ENCODE measurements around the gene BTRC. TPM values are rescaled to one million over a fixed set of nuclear protein-coding genes. Genes with fewer than 3 reads are reported as not detected.

BTRC gene
- total RNA-seq, 4 donors from 2014 or later, result 8.0 to 15.1 (median 10.4) TPM

DNA sequence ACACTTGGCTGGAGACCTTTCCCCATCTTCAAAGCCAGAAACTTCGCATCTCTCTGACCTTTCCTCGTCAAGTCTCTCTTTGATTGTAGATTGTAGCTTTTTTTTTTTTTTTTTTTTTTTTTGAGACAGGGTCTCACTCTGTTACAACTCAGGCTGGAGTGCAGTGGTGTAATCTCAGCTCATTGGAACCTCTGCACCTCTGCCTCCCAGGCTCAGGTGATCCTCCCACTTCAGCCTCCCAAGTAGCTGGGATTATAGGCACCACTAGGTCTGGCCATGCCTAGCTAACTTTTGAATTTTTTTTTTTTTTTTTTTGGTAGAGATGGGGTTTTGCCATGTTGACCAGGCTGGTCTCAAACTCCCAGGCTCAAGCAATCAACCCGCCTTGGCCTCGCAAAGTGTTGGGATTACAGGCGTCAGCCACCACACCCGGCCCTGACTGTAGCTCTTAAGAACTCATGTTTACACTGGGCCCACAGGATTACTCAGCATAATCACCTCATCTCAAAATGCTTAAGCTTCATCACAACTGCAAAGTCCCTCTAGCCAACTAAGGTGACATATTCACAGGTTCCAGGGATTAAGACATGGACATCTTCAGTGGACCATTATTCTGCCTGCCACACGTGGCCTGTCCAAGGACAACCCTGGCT lies 222.4 kb downstream of the BTRC start:
- intact Hi-C loops (cut with DNase I), result loop anchor here (10.0 kb wide), 1 partner anchor 282 kb away; no protein-coding TSS in a partner anchor
- H3K27me3 ChIP-seq, result peaks cover 0 to 1% (median 0%) of the 10 kb centered on the region in 4 donors
- H3K27ac ChIP-seq, result no peak overlapping the region
- H3K4me3 ChIP-seq, result no peak overlapping the region
- H3K36me3 ChIP-seq, result peaks cover 0 to 47% (median 12%) of the 10 kb centered on the region in 3 donors
- TF ChIP-seq, protein P1, sequence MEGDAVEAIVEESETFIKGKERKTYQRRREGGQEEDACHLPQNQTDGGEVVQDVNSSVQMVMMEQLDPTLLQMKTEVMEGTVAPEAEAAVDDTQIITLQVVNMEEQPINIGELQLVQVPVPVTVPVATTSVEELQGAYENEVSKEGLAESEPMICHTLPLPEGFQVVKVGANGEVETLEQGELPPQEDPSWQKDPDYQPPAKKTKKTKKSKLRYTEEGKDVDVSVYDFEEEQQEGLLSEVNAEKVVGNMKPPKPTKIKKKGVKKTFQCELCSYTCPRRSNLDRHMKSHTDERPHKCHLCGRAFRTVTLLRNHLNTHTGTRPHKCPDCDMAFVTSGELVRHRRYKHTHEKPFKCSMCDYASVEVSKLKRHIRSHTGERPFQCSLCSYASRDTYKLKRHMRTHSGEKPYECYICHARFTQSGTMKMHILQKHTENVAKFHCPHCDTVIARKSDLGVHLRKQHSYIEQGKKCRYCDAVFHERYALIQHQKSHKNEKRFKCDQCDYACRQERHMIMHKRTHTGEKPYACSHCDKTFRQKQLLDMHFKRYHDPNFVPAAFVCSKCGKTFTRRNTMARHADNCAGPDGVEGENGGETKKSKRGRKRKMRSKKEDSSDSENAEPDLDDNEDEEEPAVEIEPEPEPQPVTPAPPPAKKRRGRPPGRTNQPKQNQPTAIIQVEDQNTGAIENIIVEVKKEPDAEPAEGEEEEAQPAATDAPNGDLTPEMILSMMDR (IDR thresholded peaks at IDR 0.05), result no peak
- no peak for TF ChIP-seq POLR2A (IDR thresholded peaks at IDR 0.05)
- H3K9me3 ChIP-seq, result peaks cover 0 to 12% (median 7%) of the 10 kb centered on the region in 3 donors
- WGBS, 2 donors, result 83 to 88% methylated on average over 6 of the region's 7 CpGs
- H3K4me1 ChIP-seq, result no peaks in the 10 kb centered on the region
- DNase-seq, result no peak

DNA sequence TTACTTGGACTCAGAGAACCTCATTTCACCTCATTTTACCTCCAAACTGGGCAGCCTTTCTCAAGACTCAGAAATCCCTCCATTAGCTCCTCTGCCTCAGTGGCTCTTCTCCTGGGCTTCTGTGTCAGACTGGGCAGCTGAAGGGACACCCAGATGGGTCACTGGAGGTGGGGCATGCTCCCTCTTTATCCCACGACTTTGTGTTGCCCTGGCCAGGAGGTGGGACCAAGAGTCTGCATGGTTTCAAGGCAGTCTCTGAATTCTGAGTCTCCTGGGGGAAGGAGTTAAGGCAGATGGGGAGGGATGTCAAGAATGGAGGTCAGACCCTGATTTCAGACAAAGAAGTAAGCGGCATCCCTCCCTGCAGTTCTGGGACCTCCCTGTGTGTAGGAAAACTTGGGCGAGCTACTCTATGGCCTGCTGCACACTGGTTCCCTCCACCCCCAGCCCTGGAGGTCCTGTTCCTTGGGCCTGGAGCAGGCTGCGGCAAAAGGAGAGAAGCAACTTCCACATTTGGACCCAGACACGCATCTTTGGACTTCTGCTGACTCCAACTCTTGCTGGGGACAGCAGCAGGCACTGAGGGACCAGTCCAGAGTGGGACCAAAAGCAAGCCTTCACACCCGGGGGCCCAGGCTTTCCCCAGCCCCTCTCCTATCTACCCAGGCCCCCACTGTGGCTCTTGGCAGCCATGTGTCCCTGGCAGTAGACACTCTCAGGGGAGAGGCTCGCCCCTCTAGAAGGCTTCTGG lies 223.3 kb downstream of the BTRC start:
- WGBS, 2 donors, result 93 to 96% methylated on average over 2 to 5 of the region's 7 CpGs
- Histone ChIP-seq H3K27me3 (no peaks in the 10 kb centered on the region), H3K4me3 (no peak overlapping the region), H3K36me3 (peaks cover 0 to 57% (median 12%) of the 10 kb centered on the region in 3 donors), H3K4me1 (no peaks in the 10 kb centered on the region), H3K9me3 (peaks cover 0 to 12% (median 7%) of the 10 kb centered on the region in 3 donors), H3K27ac (no peak overlapping the region)
- DNase-seq, result no peak
- intact Hi-C loops (cut with DNase I), result loop anchor here (10.0 kb wide), 1 partner anchor 282 kb away; no protein-coding TSS in a partner anchor
- TF ChIP-seq, protein P1 (IDR thresholded peaks at IDR 0.05), result no peak
- TF ChIP-seq POLR2A (IDR thresholded peaks at IDR 0.05), result no peak

DNA sequence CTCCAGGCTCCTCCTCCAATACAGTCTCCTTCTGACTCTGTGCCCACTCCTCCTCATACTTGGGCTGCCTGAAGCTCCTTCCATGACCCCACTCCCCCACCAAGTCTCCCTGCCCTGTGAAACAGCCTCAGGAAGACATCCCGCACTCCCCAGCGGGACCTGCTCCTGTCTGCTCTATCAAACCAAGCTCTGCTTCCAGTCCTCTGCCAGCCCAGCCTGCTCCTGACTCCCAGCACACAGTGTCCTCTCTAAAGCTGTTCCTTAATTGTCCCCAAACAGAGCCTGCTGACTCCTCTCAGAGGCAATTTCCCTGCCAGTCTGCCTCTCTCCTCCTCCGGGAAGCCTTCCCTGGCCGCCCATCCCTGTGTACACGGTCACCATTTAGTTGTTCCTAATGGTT lies 224.2 kb downstream of the BTRC start:
- no peak overlapping the region for H3K4me3 ChIP-seq
- no peaks in the 10 kb centered on the region for H3K4me1 ChIP-seq
- TF ChIP-seq, protein P1 (IDR thresholded peaks at IDR 0.05), result no peak
- no peak for TF ChIP-seq POLR2A (IDR thresholded peaks at IDR 0.05)
- H3K9me3 ChIP-seq, result peaks cover 0 to 3% (median 0%) of the 10 kb centered on the region in 3 donors
- peaks cover 6 to 65% (median 12%) of the 10 kb centered on the region in 3 donors for H3K36me3 ChIP-seq
- intact Hi-C loops (cut with DNase I), result loop anchor here (10.0 kb wide), 1 partner anchor 283 kb away; no protein-coding TSS in a partner anchor
- no peaks in the 10 kb centered on the region for H3K27me3 ChIP-seq
- WGBS, 2 donors, result 76 to 81% methylated on average over 5 of the region's 5 CpGs
- no peak for DNase-seq
- no peak overlapping the region for H3K27ac ChIP-seq

DNA sequence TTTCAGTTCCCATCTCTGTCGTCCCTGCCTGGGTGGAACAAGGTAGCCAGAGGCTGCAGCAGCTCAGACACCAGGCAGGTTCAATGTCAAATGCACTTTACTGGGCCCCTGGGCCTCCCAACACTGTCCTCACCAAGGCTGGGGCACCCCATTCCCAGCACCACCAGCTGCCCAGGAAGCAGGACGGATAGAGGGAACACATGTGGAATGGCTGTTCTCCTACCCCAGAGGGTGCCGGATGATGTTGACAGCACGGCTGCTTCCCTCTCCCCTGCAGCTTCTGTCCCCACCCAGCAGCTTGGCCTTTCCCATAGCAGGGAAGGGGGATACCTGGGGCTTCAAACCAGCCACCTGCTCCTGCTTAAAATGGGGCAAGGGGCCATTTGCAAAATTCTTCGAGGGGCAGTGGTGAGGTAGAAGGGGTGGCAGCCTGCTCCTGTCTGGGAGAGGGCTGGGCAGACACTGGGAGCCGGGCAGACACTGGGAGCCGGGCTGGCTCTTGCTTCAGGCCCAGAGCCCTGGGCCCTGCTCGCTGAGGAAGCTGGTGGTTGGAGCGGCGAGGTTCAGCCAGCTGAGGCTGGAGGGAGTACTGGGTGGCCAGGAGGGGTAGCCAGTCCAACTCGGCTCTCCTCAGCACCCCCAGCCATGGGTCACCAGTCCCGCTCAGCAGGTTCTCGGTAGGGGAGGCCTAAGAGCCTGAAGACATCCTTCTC lies 225.0 kb downstream of the BTRC start:
- H3K27ac ChIP-seq, result no peak overlapping the region
- H3K36me3 ChIP-seq, result peaks cover 6 to 73% (median 12%) of the 10 kb centered on the region in 3 donors
- no peaks in the 10 kb centered on the region for H3K9me3 ChIP-seq
- intact Hi-C loops (cut with DNase I), result loop anchor here (10.0 kb wide), 1 partner anchor 284 kb away; no protein-coding TSS in a partner anchor
- TF ChIP-seq, protein P1 (IDR thresholded peaks at IDR 0.05), result no peak
- no peak for TF ChIP-seq POLR2A (IDR thresholded peaks at IDR 0.05)
- no peak overlapping the region for H3K4me3 ChIP-seq
- 94 to 98% methylated on average over 4 to 7 of the region's 13 CpGs for WGBS, 2 donors
- DNase-seq, result no peak
- H3K4me1 ChIP-seq, result no peaks in the 10 kb centered on the region
- H3K27me3 ChIP-seq, result no peaks in the 10 kb centered on the region
